ENCODE data around the gene JAK2.
"Not testable (repeated sequence)": the region's sequence is repeated elsewhere in the genome, so short reads cannot be mapped to it uniquely, and the experiment has no call there.

Gene JAK2

DNA sequence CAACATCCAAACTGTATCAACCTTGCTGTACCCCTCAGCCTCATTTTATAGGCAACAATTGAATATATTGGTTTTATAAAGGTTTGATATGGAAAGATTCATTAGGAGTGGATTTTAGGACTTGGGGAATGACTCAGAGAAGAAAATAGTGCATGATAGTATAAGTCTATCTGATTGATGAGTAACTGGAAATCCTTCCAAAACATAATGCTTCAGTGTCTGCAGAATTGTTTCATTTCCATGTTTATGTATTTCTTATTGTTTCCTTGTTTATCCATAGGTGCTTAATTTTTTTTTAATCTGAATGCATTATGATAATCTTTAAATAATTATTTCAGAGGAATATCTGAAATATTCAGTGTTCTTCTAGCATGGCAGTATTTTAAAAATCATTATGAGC lies 12.6 kb downstream of the JAK2 start:
- TF ChIP-seq, protein P1, sequence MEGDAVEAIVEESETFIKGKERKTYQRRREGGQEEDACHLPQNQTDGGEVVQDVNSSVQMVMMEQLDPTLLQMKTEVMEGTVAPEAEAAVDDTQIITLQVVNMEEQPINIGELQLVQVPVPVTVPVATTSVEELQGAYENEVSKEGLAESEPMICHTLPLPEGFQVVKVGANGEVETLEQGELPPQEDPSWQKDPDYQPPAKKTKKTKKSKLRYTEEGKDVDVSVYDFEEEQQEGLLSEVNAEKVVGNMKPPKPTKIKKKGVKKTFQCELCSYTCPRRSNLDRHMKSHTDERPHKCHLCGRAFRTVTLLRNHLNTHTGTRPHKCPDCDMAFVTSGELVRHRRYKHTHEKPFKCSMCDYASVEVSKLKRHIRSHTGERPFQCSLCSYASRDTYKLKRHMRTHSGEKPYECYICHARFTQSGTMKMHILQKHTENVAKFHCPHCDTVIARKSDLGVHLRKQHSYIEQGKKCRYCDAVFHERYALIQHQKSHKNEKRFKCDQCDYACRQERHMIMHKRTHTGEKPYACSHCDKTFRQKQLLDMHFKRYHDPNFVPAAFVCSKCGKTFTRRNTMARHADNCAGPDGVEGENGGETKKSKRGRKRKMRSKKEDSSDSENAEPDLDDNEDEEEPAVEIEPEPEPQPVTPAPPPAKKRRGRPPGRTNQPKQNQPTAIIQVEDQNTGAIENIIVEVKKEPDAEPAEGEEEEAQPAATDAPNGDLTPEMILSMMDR (conservative IDR thresholded peaks at IDR 0.05; ENCODE audit: control insufficient read depth, insufficient read depth, low read depth, low read length) = no peak
- peak; percentile 41 for DNase-seq (ENCODE audit: low read depth)
- no peak overlapping the region for H3K4me3 ChIP-seq (ENCODE audit: control insufficient read depth, low read depth, low read length)

DNA sequence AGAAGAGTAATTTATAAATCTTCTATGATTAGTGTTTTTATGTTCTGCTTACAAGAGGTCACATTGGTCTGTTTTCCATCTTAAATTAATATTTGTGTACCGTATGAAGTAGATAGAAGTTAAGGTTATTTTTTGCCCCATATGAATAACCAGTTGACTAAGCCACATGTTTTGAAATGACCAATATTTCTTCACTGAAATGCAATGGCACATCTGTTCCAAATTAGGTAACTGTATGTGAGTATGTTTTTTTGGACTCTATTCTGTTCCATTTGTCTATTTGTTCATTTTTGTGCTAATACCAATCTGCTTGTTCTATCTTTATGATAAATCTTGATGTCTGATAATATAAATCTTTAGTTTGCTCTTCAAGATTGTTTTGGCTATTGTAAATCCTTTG lies 17.7 kb downstream of the JAK2 start:
- TF ChIP-seq, protein P1 (conservative IDR thresholded peaks at IDR 0.05; ENCODE audit: control insufficient read depth, insufficient read depth, low read depth, low read length) = no peak
- DNase-seq (ENCODE audit: low read depth) = peak; percentile 87
- H3K4me3 ChIP-seq (ENCODE audit: control insufficient read depth, low read depth, low read length) = no peak overlapping the region

DNA sequence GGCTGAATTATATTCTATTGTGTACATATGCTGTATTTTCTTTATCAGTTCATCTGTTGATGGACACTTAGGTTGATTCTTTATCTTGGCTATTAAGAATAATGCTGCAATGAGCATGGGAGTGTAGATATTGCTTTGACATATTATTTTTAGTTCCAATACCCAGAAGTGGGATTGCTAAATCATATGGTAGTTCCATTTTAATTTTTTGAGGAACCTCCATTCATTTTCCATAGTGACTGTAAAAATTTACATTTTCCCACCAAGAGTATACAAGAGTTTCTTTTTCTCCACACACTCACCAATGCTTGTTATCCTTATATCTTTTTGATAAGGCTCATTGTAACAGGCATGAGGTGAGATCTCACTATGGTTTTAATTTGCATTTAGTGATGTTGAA lies 19.4 kb downstream of the JAK2 start:
- H3K4me3 ChIP-seq (ENCODE audit: control insufficient read depth, low read depth, low read length) = no peak overlapping the region
- TF ChIP-seq, protein P1 (conservative IDR thresholded peaks at IDR 0.05; ENCODE audit: control insufficient read depth, insufficient read depth, low read depth, low read length) = no peak
- DNase-seq (ENCODE audit: low read depth) = no peak

DNA sequence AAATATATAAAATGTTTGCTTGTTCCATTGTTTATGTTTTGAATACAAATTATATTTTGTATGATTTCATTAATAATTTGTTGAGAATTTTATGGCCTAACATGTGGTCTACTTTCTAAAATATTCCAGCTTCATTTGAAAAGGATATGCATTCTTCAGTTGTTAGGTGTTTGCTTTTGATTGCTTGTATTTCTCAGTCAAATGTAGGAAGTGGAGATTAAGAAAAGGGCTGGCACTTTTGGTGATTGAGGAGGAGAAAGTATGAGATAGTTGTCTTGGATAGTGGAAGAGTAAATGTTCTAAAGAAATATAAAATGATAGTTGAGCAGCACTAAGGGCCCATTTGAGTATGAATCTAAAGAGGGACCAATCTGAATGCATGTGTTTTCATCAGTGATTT lies 23.1 kb downstream of the JAK2 start:
- no peak overlapping the region for H3K4me3 ChIP-seq (ENCODE audit: control insufficient read depth, low read depth, low read length)
- TF ChIP-seq, protein P1 (conservative IDR thresholded peaks at IDR 0.05; ENCODE audit: control insufficient read depth, insufficient read depth, low read depth, low read length) = no peak
- DNase-seq (ENCODE audit: low read depth) = peak; percentile 10

DNA sequence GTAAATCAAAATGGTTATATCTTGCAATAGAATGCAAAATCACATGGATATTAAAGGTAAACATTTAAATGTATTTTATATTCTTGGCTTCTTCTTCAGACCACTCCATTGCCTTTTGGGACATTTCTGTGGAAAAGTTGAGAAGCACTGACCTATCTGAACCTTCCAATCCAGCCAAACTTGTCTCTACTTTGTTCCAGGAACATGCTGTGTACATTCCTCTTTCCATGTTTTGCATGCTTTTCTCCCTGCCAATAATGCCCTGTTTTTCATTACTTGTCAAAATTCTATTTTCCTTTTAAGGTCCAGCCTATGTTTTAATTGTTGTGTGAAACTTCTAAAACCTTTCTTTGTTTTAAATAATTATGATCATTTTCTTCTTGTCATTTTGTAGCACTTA lies 28.3 kb downstream of the JAK2 start:
- TF ChIP-seq, protein P1 (conservative IDR thresholded peaks at IDR 0.05; ENCODE audit: control insufficient read depth, insufficient read depth, low read depth, low read length) = no peak
- no peak overlapping the region for H3K4me3 ChIP-seq (ENCODE audit: control insufficient read depth, low read depth, low read length)
- DNase-seq (ENCODE audit: low read depth) = peak; percentile 27

DNA sequence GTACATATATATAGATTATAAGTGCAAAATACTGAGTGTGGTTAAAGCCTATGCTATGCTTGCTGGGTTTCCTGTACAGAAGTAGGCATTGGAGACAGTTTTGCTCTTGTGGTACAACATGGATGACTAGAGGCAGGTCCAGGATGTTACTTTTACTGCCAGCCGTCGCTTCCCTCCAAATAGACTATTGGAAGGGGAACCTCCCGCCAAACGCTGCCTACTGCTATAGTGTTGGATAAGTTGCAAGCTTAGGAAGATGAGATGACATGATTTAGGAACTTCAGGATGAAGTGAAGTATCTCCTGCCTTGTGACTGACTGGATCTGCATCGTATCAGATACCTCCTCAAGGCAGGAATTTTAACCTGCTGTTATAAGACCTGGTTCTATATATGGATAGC lies 30.9 kb downstream of the JAK2 start:
- TF ChIP-seq, protein P1 (conservative IDR thresholded peaks at IDR 0.05; ENCODE audit: control insufficient read depth, insufficient read depth, low read depth, low read length) = no peak
- DNase-seq (ENCODE audit: low read depth) = no peak
- no peak overlapping the region for H3K4me3 ChIP-seq (ENCODE audit: control insufficient read depth, low read depth, low read length)

DNA sequence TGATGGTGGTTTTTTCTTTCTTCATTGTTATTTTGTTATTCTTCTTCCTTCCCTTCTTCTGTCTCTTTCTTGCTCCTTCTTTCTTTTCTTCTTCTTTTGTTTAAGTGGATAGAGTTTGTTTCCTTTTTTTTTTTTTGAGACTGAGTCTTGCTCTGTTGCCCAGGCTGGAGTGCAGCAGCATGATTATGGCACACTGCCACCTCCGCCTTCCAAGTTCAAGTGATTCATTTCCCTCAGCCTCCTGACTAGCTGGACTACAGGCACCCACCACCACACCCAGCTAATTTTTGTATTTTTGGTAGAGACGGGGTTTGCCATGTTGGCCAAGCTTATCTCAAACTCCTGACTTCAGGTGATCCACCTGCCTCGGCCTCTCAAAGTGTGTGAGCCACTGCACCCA lies 40.3 kb downstream of the JAK2 start:
- no peak overlapping the region for H3K4me3 ChIP-seq (ENCODE audit: control insufficient read depth, low read depth, low read length)
- TF ChIP-seq, protein P1 (conservative IDR thresholded peaks at IDR 0.05; ENCODE audit: control insufficient read depth, insufficient read depth, low read depth, low read length) = no peak
- peak; percentile 57 for DNase-seq (ENCODE audit: low read depth)

DNA sequence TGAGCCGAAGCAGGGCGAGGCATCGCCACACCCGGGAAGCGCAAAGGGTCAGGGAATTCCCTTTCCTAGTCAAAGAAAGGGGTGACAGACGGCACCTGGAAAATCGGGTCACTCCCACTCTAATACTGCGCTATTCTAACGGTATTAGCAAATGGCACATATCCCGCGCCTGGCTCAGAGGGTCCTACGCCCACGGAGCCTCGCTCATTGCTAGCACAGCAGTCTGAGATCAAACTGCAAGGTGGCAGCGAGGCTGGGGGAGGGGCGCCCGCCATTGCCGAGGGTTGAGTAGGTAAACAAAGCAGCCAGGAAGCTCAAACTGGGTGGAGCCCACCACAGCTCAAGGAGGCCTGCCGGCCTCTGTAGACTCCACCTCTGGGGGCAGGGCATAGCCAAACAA lies 46.9 kb downstream of the JAK2 start:
- DNase-seq (ENCODE audit: low read depth); H3K4me3 ChIP-seq (ENCODE audit: control insufficient read depth, low read depth, low read length): not testable (repeated sequence)

Data from fibroblast of mammary gland (primary cell).